GM19043 (cell line): ENCODE results near the gene H2AZ1.
A peak's percentile ranks its signal among the peaks of the same experiment; 100 is the strongest.

Experiments
- ATAC-seq: cut with Tn5 transposase; IDR thresholded peaks from one replicate; pipeline ENCODE4 v1.9.1; 2021; ENCODE audit warnings: low read depth; ENCODE audit not compliant: unreplicated experiment

The H2AZ1 gene

DNA sequence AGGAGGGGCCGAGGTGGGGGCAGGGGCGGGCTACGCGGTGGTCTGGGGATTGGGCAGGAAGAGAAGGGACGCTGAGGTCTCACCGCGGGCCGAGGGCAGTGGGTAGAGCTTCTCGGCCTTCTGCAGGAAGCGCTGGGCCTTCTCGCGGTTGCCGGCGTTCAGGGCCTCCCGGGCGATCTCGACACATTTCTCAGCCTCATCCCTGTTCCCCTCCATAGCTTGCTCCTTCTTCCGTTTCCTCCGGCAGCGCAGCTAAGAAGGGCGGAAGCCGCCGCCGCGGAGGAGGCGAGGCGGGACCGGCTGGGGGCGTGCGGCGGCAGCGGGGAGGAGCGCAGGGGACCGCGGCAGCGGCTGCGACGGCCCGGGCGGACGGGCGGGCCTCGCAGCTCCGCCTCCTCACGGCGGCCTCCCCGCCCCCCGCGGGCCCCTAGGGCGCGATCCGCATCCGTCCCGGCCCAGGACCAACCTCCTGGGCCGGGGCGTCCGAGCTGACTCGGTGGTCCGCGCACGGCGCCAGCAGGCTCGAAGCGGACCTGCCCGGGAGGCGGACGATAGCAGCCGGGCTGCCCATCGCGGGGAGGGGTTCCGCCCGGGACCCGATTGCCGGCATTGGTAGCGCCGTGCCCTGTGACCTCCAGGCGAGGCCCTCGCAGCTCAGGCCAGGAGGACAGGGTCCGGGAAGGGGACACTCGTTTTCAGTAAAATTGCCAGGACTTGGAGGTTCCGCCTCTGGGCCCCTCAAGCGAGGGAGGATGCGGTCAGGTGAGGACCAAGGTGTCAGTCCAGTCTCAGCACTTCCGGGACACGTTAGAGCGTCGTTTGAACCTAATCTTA, 3.5 kb downstream of the H2AZ1 start, which contains the start of gene DNAJB14:
Gene DNAJB14 (minus strand): TSS at position 263 of the 834 bp plus-strand sequence. CDS start 47 bp downstream, at position 216.
- peak; percentile 32 for ATAC-seq

DNA sequence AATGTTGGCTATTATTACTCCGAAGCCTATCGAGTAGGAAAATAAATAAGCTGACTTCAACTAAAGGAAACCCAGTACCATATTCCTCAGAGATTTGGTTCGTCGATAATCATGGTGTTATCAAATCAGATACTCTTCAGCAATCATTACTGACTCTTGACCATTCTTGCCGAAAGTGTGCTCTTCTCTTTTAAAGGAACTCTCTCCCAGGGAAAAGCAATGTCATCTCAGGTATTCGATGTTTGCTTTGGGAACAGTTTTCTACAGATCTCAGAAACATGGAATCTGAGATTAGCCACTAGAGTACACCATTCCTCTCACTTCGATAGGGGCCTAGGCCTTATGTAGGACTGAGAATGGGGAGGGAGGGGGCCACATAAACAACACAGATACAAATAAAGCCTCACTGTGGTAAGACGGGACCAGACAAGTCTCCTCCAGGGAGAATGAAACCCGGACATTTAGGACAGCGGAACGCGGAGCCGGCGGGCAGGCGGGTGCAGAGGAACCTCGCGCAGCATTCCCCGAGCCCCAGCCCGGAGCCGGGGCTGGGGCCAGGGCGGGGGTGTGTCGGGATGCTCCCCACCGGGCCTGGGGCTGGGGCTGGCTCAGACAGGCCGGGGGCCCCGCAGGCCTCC, 4.2 kb downstream of the H2AZ1 start:
- ATAC-seq = peak; percentile 0

DNA sequence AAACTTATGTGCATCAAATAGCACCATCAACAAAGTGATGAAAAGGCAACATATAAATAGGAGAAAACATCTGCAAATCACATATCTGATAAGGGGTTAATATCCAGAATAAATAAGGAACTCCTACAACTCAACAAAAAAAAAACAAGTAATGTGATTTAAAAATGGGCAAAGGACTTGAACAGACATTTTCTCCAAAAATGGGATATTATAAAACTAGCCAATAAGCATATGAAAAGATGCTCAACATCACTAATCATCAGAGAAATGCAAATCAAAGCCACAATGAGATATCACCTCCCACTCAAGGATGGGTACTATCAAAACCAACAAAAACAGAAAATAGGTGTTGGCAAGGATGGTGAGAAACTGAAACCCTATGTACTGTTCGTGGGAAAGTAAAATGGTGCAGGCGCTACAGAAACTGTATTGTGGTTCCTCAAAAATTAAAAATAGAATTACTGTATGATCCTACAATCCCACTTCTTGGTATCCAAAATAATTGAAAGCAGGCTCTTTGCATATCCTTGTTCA, 6.1 kb downstream of the H2AZ1 start:
- ATAC-seq = no peak

DNA sequence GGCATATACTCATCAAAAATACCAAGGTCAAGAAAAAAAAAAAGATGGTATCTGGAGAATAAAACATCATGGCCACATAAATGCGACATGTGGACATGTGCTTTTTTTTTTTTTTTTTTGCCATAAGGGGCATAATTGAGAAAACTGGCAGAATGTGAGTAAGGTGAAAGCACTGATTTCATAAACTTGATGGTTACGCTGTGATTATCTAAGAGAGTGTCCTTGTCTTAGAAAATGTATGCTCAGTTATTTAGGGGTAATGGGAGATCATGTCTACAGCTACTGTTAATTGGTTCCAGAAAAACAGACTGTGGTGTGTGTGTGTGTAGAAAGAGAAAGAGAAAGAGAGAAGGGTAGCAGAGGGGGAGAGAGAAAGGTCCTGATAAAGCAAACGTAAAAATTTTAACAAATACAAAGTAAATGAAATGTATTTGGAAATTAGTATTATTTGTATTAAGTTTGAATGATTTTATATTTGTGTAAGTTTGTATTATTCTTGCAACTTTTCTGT, 11.8 kb downstream of the H2AZ1 start:
- no peak for ATAC-seq

DNA sequence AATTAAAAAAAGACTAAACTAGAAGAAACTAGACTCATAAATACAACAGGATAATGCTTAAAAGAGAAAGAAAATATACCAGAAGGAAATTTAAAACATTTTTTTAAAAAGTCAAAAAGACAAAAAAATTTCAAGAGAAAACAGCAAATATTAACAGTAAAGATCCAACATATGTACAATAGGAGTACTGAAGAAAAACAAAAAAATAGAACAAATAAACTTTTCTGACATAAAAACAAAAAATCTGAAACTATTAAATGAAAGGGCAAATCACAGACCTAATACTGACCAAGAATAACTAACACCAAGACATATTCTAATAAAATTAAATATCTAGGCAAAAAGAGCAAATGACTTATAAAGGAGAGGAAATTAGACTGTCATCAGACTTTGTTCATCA, 15.2 kb downstream of the H2AZ1 start:
- no peak for ATAC-seq

DNA sequence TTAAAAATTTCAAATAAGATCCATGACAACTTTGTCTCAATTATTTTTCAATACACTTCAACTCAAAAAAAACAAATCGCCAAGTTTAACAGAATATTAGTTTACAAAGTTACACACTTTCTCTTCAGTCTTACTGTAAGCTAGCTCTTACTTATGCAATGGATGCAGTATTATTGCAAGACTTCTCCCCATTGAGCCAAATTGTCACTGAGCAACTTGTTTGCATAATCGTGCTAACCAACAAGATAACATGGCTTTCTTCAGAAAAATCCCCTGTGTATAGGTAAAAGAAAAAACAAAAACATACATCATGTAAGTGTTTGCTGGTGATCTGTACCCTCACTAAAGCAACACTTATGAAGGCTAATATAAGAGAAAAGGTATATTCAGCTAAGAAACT, 22.5 kb downstream of the H2AZ1 start:
- ATAC-seq = no peak

DNA sequence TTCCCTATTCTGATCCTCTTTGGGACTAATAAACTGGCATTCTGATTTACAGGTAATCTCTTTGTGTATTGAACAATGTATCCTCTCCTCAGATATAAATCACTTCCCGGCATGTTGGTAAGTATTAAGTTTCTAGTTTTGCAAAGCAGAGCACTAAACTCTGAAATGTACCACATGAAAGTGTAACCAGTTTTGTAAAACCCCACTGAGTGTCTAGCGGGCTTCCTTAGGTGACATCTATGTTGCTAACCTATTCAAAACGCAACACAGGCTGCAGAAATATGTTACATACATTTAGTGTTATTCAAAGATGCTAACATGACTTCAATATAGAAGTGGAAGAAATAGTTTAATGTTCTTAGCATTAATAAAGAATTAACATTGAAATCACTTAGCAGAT, 28.9 kb downstream of the H2AZ1 start:
- ATAC-seq = no peak

DNA sequence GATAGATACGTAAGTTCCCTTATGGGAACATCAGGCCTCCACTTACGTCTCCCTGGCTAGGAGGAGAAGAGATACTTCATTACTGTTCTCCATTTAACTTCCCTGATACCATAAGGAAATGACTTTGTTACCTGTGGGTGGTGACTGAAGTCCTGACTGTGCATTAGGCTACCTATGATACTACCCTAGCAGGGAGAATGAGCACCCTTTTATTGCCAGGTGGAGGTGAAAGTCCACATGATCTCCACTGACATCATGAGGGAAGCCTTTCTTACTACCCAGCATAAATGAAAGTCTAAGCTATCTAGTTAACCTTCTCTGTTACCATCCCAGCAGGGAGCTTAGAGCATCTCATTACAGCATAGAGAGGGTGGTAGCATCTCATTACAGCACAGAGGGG, 31.4 kb downstream of the H2AZ1 start:
- no peak for ATAC-seq

DNA sequence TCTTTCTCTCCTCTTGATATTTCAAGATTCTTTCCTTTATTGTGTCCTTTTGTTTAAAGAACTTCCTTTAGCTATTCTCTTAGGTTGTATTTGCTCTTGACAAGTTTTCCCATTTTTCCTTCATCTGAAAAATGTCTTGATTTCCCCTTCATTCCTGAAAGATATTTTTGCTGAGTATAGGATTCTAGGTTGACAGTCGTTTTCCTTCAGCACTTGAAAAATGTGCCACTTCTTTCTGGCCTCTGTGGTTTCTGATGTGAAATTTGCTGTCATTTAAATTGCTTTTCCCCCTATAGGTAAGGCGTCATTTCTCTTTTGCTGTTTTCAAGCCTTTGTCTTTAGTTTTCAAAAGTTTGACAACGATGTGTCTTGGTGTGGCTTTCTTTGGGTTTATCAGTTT, 32.5 kb downstream of the H2AZ1 start:
- ATAC-seq = no peak

DNA sequence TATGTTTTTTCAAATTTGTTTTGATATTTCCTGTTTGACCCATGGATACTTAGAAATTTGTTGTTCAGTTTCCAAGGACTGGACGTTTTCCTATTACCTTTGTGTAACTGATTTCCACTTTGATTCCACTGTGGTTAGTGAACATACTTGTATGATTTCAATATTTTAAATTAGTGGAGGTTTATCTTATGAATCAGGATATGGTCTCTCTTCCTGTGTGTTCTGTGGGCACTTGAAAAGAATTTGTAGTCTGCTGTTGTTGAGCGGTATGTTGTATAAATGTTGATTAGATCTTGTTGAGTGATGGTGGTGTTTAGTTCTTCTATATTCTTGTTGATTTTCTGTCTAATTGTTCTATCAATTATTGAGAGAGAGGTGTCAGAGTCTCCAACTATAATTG, 34.6 kb downstream of the H2AZ1 start:
- no peak for ATAC-seq
